Limb (tissue), 2 donors: ENCODE measurements around the gene PRR3.

Experiments
- DNase-seq, 2 donors: peaks; one replicate each; pipeline ENCODE4 v3.0.0-alpha.2; 2016; ENCODE audit errors: extremely low spot score in 2 of 2

Gene PRR3

DNA sequence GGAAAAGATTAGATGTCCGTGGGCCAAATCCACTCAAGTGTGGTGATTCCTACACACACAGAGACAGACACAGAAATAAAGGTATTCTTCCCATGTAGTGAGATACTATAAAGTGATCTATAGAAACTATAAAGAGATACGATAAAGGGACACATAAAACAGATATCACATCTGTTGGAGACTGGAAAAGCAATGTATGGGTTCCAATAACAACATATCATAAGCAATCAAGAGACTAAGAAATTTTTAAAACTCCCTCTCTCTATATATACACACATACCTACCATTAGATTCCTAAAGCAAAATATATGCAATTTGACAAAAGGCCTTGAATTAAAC, 54.7 kb downstream of the PRR3 start:
- DNase-seq: no peak

DNA sequence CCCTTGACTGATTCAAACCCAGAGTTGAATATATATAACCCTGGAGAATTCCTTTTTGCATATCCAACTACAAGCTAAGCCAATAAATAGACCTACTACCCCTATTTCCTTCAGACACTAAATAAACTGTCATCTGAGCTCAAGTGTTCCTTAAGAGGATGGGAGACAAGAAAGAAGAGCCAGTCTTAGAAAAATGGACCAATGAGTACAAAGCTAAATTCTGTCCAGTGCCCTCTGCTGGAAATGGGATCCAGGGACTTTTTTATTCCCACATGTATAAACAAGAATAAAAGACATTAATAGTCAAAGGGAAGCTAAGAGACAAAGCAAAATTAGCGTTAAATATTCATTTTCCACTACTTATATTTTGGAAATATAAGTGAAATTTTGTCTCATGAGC, 55.1 kb downstream of the PRR3 start:
- no peak for DNase-seq

DNA sequence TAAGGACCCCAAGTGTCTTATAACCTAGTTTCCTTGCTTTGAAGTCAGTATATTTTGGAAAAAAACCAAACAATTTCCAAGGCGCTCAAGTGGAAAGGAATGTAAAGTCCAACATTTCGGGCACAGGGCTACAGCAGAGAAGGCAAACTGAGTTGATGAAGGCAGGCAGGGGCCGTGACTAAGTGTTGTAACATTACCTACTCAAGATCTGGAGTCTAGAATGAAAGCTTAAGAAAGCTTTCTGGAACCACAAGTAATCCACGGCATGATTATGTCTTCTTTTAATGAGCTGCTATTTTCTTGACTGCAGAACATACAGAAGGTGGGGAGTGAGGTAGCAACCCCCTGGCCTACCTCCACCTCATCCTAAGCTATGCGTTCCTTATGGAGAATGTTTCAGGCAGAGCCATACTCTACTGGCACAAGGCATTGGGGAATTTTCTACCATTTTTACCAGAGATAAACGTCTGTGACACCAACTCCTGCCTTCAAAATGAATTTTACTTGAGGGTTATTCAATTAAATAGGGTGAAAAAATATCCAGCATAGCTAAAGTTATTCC, 55.7 kb downstream of the PRR3 start:
- DNase-seq: no peak
